ENCODE measurements around the gene CPA3. TPM values are rescaled to one million over a fixed set of nuclear protein-coding genes. Genes with fewer than 3 reads are reported as not detected.
A peak's percentile ranks its signal among the peaks of the same experiment; 100 is the strongest.

The CPA3 gene
- total and polyA plus RNA-seq, 4 donors, result 0.42 to 8.6 (median 1.9) TPM; not detected in 1

GRCh38 chr3:148940983-148941382 is 75.9 kb downstream of the CPA3 start:
- no peak for DNase-seq (ENCODE audit: low spot score)
- H3K9me3 ChIP-seq (ENCODE audit: control insufficient read depth in 4 of 4, low read length in 3 of 4), result no peaks in the 10 kb centered on the region
- no peak overlapping the region for H3K27ac ChIP-seq (ENCODE audit: low read depth in 1 of 2, low read length in 2 of 2)
- 76% methylated on average over 3 of the region's 3 CpGs for WGBS
- H3K27me3 ChIP-seq (ENCODE audit: control insufficient read depth in 4 of 4, insufficient read depth in 4 of 4, low read length in 3 of 4), result peaks cover 0 to 6% (median 0%) of the 10 kb centered on the region in 4 donors
- no peak overlapping the region for H3K4me3 ChIP-seq (ENCODE audit: low read depth in 1 of 3, low read length in 3 of 3)
- no peak overlapping the region for H3K9ac ChIP-seq (ENCODE audit: low read depth in 1 of 2, low read length in 2 of 2)
- TF ChIP-seq YY1 (IDR thresholded peaks at IDR 0.05) (no peak), HNF4A (conservative IDR thresholded peaks at IDR 0.05) (no peak), MAX (IDR thresholded peaks at IDR 0.05) (no peak), TAF1 (conservative IDR thresholded peaks at IDR 0.05) (no peak)
- H3K36me3 ChIP-seq (ENCODE audit: control insufficient read depth in 4 of 4, insufficient read depth in 3 of 4, low read depth in 1 of 4, low read length in 3 of 4), result no peaks in the 10 kb centered on the region
- no peaks in the 10 kb centered on the region for H3K4me1 ChIP-seq (ENCODE audit: control insufficient read depth in 4 of 4, insufficient read depth in 4 of 4, low read length in 3 of 4)

GRCh38 chr3:148943506-148944205 is 78.6 kb downstream of the CPA3 start:
- H3K27ac ChIP-seq (ENCODE audit: low read depth in 1 of 2, low read length in 2 of 2), result no peak overlapping the region
- no peaks in the 10 kb centered on the region for H3K27me3 ChIP-seq (ENCODE audit: control insufficient read depth in 4 of 4, insufficient read depth in 4 of 4, low read length in 3 of 4)
- no peaks in the 10 kb centered on the region for H3K36me3 ChIP-seq (ENCODE audit: control insufficient read depth in 4 of 4, insufficient read depth in 3 of 4, low read depth in 1 of 4, low read length in 3 of 4)
- 43% methylated on average over 2 of the region's 2 CpGs for WGBS
- no peak overlapping the region for H3K9ac ChIP-seq (ENCODE audit: low read depth in 1 of 2, low read length in 2 of 2)
- no peaks in the 10 kb centered on the region for H3K9me3 ChIP-seq (ENCODE audit: control insufficient read depth in 4 of 4, low read length in 3 of 4)
- no peak overlapping the region for H3K4me3 ChIP-seq (ENCODE audit: low read depth in 1 of 3, low read length in 3 of 3)
- DNase-seq (ENCODE audit: low spot score), result no peak
- TF ChIP-seq FOXA2 (IDR thresholded peaks at IDR 0.05) (peak; percentile 42), HNF4A (conservative IDR thresholded peaks at IDR 0.05) (peak; percentile 12 to 27), ATF3 (IDR thresholded peaks at IDR 0.05) (peak; percentile 95), GABPA (IDR thresholded peaks at IDR 0.05 in 1 of 2, conservative IDR thresholded peaks at IDR 0.05 in 1 of 2) (no peak), RXRA (IDR thresholded peaks at IDR 0.05) (peak in 1 of 2 donors; percentile 36), MAX (IDR thresholded peaks at IDR 0.05) (no peak), SP1 (IDR thresholded peaks at IDR 0.05) (no peak), RAD21 (IDR thresholded peaks at IDR 0.05) (peak; percentile 93 to 94), ZBTB33 (IDR thresholded peaks at IDR 0.05) (no peak), EGR1 (IDR thresholded peaks at IDR 0.05; ENCODE audit: low read depth in 2 of 2) (no peak), YY1 (IDR thresholded peaks at IDR 0.05) (peak; percentile 13), HNF4G (IDR thresholded peaks at IDR 0.05) (peak; percentile 10), CTCF (IDR thresholded peaks at IDR 0.05; ENCODE audit: low read depth, low read length, missing input control) (peak; percentile 83), NR2F2 (IDR thresholded peaks at IDR 0.05) (no peak), JUND (IDR thresholded peaks at IDR 0.05) (peak; percentile 96 to 98)
- no peaks in the 10 kb centered on the region for H3K4me1 ChIP-seq (ENCODE audit: control insufficient read depth in 4 of 4, insufficient read depth in 4 of 4, low read length in 3 of 4)

Measured in liver (tissue), 9 donors.